AG04450 (cell line): ENCODE results near the gene ACTR2. TPM values are rescaled to one million over a fixed set of nuclear protein-coding genes. Genes with fewer than 3 reads are reported as not detected.

ENCODE experiments used
- CTCF ChIA-PET: fragments of 300-600, 350-600 bp; formaldehyde crosslinking; extraction: SDS; loops from one replicate; lab custom pipeline; 2022; ENCODE audit warnings: antibody characterized with exemption, inconsistent platforms; lab: Charles Lee
- POLR2A ChIA-PET: fragments of 350-600 bp; formaldehyde crosslinking; extraction: SDS; loops from one replicate; lab custom pipeline; 2021; ENCODE audit warnings: antibody characterized with exemption, inconsistent platforms; lab: Yijun Ruan, JAX
- DNase-seq: peaks from one replicate; pipeline ENCODE4 v3.0.0-alpha.2; 2011; ENCODE audit warnings: low read depth, low spot score
- H3K27ac ChIP-seq: one replicate; pipeline ENCODE4 v1.5.1; 2012; ENCODE audit warnings: low read depth, low read length, control low read depth
- H3K27me3 ChIP-seq: one replicate; pipeline ENCODE4 v1.6.0; 2012; ENCODE audit warnings: low read length; ENCODE audit not compliant: control insufficient read depth, insufficient read depth
- H3K4me3 ChIP-seq: 2 replicates; pipeline ENCODE4 v1.5.1; 2011; ENCODE audit warnings: mild to moderate bottlenecking, low read depth, low read length, control low read depth
- H3K9me3 ChIP-seq: 2 replicates; pipeline ENCODE4 v1.5.1; 2012; ENCODE audit warnings: low read length; ENCODE audit not compliant: control insufficient read depth, insufficient read depth
- polyA plus RNA-seq: library from polyadenylated mRNA; depleted of rRNA; stranded (reverse); fragments of >200 nt; gene quantifications from 2 replicates; pipeline ENCODE4 v1.2.3, GENCODE V29; 2011
- TF ChIP-seq, protein P1 (sequence below): IDR thresholded peaks from 2 replicates; pipeline ENCODE4 v1.5.1; 2011; ENCODE audit warnings: low read depth, low read length, control low read depth, inconsistent platforms

Gene ACTR2
- polyA plus RNA-seq, 1 experiment: 240 TPM

- Histone ChIP-seq H3K27me3 (no peaks in the 10 kb centered on the region), H3K4me3 (no peak overlapping the region), H3K9me3 (no peaks in the 10 kb centered on the region), H3K27ac (no peak overlapping the region)
- CTCF ChIA-PET: interaction anchor here (0.6 to 6.0 kb wide), 5 partner anchors 10 to 297 kb away, joined by 3 to 45 read pairs (median 10); no protein-coding TSS in a partner anchor
- DNase-seq: no peak
- POLR2A ChIA-PET: no interaction called here
- TF ChIP-seq, protein P1, sequence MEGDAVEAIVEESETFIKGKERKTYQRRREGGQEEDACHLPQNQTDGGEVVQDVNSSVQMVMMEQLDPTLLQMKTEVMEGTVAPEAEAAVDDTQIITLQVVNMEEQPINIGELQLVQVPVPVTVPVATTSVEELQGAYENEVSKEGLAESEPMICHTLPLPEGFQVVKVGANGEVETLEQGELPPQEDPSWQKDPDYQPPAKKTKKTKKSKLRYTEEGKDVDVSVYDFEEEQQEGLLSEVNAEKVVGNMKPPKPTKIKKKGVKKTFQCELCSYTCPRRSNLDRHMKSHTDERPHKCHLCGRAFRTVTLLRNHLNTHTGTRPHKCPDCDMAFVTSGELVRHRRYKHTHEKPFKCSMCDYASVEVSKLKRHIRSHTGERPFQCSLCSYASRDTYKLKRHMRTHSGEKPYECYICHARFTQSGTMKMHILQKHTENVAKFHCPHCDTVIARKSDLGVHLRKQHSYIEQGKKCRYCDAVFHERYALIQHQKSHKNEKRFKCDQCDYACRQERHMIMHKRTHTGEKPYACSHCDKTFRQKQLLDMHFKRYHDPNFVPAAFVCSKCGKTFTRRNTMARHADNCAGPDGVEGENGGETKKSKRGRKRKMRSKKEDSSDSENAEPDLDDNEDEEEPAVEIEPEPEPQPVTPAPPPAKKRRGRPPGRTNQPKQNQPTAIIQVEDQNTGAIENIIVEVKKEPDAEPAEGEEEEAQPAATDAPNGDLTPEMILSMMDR: no peak
These were observed 49.5 kb downstream of the ACTR2 start for GRCh38 chr2:65277118-65277517.

DNA sequence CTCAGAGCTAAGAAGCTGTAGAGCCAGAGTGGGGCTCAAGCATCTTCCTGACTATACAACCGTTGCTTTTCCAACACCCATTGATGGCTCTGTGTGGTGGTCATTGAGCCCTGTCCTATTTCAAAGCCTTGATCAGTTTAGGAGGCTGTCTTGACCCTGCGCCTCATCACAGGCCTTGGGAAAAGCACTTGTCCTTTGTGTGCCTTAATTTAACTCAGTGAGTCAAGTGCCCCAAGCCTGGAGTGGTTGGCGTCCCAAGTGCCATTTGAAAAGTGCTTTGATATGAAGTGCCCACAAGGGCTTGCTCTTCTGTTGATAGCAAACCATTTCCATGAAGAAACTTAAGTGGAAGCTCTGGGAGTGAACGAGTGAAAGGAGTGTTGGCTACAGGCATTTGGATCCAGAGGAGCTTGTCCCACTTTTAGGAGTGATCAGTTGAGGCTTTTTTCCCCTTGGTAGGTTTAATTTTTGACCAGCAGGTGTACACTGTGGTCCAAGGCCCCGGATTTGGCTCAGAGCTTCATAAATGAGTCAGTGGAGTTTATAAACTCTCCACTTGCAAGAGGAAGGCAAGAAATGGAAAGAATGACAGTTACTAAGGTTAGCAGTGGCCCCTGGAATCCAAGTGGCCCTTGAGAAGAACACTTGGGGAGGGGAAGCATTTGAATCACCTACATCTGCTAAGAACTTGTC, 50.3 kb downstream of the ACTR2 start:
- Histone ChIP-seq H3K9me3 (no peaks in the 10 kb centered on the region), H3K27ac (no peak overlapping the region), H3K27me3 (no peaks in the 10 kb centered on the region), H3K4me3 (no peak overlapping the region)
- CTCF ChIA-PET: interaction anchor here (1.3 to 6.0 kb wide), 4 partner anchors 11 to 275 kb away, joined by 4 to 45 read pairs (median 7); no protein-coding TSS in a partner anchor
- POLR2A ChIA-PET: no interaction called here
- TF ChIP-seq, protein P1: peak; percentile 37
- DNase-seq: no peak

DNA sequence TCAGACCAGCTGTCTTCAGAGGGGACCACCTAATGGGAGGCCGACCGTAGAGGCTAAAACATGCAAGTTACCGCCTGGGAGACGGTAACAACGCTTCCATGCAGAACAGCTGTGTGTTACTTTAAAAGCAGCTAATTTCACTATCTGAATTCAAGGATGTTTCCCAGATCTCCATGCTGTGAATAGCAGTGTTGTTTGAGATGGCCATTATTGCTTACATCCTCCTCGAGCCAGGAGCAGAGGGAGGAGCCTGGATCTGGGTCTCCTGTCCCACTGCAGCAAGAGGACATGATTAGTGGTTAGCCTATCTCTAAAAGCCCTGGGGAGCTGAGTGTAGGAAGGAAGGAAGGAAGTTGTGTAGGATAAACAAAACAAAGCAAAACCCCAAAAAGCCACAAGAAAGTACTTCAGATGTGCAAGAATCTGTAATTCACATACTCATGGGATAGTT, 50.9 kb downstream of the ACTR2 start:
- no peaks in the 10 kb centered on the region for H3K9me3 ChIP-seq
- TF ChIP-seq, protein P1: no peak
- POLR2A ChIA-PET: no interaction called here
- DNase-seq: no peak
- CTCF ChIA-PET: interaction anchor here (1.3 to 6.0 kb wide), 3 partner anchors 13 to 275 kb away, joined by 4 to 45 read pairs (median 10); no protein-coding TSS in a partner anchor
- H3K4me3 ChIP-seq: no peak overlapping the region
- no peaks in the 10 kb centered on the region for H3K27me3 ChIP-seq
- H3K27ac ChIP-seq: no peak overlapping the region

DNA sequence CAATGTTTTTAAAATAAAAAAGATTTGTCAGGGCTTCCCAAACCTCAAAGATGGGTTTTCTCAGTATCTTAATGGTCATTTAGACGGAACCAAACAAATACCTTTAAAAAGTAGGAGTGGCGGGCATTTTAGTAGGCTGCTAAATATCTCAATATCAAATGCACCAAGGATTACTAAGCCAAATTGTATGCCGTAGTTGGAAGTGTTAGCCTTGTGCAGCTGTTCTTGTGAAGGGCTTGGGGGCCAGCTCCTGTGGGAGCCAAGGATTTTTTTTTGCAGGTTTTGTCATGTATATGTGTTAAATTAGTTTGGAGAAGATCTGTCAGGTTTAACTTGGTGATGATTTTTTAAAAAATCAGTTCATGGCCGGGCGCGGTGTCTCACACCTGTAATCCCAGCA, 52.1 kb downstream of the ACTR2 start:
- no peak for DNase-seq
- TF ChIP-seq, protein P1: no peak
- H3K27me3 ChIP-seq: no peaks in the 10 kb centered on the region
- H3K9me3 ChIP-seq: no peaks in the 10 kb centered on the region
- no peak overlapping the region for H3K4me3 ChIP-seq
- ChIA-PET POLR2A (interaction anchor here (0.7 kb wide), 2 partner anchors 21 to 1262 kb away, joined by 3 read pairs; no protein-coding TSS in a partner anchor), CTCF (interaction anchor here (6.0 kb wide), 1 partner anchor 14 kb away, joined by 45 read pairs; no protein-coding TSS in a partner anchor)
- H3K27ac ChIP-seq: no peak overlapping the region
